ENCODE data around the gene PDE4B.

DNA sequence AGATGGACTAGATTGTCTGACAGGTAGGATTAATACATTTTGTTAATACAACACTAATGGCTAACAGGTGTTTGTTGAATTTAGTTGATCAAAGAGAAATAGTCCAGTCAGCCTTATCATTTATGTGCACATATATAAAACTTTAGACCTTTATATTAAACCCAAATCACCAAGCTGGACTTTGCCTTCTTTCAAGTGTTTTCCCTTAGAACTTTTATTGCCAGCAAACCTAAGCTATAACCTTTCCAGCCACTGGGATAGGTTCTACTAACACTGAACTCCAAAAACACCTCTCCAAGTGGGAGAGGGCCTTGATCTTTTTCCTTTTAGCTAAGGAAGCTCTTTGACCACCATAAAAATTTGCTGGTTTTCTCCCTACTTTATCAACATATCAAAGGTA, 345.9 kb downstream of the PDE4B start:
- TF ChIP-seq POLR2A (IDR thresholded peaks at IDR 0.05) (no peak), CTCF (IDR thresholded peaks at IDR 0.05) (no peak)

Data from lower leg skin (tissue), 3 donors.